ENCODE data around the gene LRIT1. TPM values are rescaled to one million over a fixed set of nuclear protein-coding genes. Genes with fewer than 3 reads are reported as not detected.

Gene LRIT1
- total RNA-seq, 2 experiments from 2014 or later = not detected

- TF ChIP-seq CTCF (IDR thresholded peaks at IDR 0.05) = no peak
- ATAC-seq (ENCODE audit: poor library complexity) (no peak), DNase-seq (no peak)
- Mint-ChIP-seq H3K27me3 (peaks cover 6% of the 10 kb centered on the region), H3K4me1 (ENCODE audit: low read depth) (no peaks in the 10 kb centered on the region), H3K27ac (no peak overlapping the region), H3K9me3 (no peaks in the 10 kb centered on the region), H3K4me3 (no peak overlapping the region), H3K36me3 (ENCODE audit: low read depth) (no peaks in the 10 kb centered on the region)
- Histone ChIP-seq H3K9me3 (ENCODE audit: control insufficient read depth in 1 of 2, insufficient read depth in 1 of 2, low read length in 2 of 2) (no peaks in the 10 kb centered on the region), H3K27ac (ENCODE audit: low read depth in 1 of 2, low read length in 2 of 2) (no peak overlapping the region), H3K4me3 (ENCODE audit: low read length) (no peak overlapping the region), H3K36me3 (ENCODE audit: insufficient read depth, low read length) (no peaks in the 10 kb centered on the region), H3K4me1 (ENCODE audit: insufficient read depth, low read length) (no peaks in the 10 kb centered on the region), H3K27me3 (ENCODE audit: control insufficient read depth in 1 of 2, insufficient read depth in 2 of 2, low read length in 2 of 2) (peaks cover 0 to 5% of the 10 kb centered on the region in 2 experiments)
- POLR2A ChIA-PET = no interaction called here
- intact Hi-C loops (cut with DNase I, micrococcal nuclease) = no loop called here
- CTCF ChIA-PET = no interaction called here
Measured at GRCh38 chr10:84213076-84213475, 28.3 kb downstream of the LRIT1 start.

GRCh38 chr10:84212014-84212413 is 29.3 kb downstream of the LRIT1 start:
- ATAC-seq (ENCODE audit: poor library complexity) (no peak), DNase-seq (no peak)
- TF ChIP-seq CTCF (IDR thresholded peaks at IDR 0.05) = no peak
- Mint-ChIP-seq H3K9me3 (no peaks in the 10 kb centered on the region), H3K27me3 (peaks cover 10% of the 10 kb centered on the region), H3K27ac (no peak overlapping the region), H3K4me3 (no peak overlapping the region), H3K4me1 (ENCODE audit: low read depth) (no peaks in the 10 kb centered on the region), H3K36me3 (ENCODE audit: low read depth) (no peaks in the 10 kb centered on the region)
- no peaks in the 10 kb centered on the region for H3K9me3 ChIP-seq (ENCODE audit: control insufficient read depth in 1 of 2, insufficient read depth in 1 of 2, low read length in 2 of 2)
- H3K27ac ChIP-seq (ENCODE audit: low read depth in 1 of 2, low read length in 2 of 2) = no peak overlapping the region
- intact Hi-C loops (cut with DNase I, micrococcal nuclease) = no loop called here
- peaks cover 0 to 5% of the 10 kb centered on the region in 2 experiments for H3K27me3 ChIP-seq (ENCODE audit: control insufficient read depth in 1 of 2, insufficient read depth in 2 of 2, low read length in 2 of 2)
- no peaks in the 10 kb centered on the region for H3K36me3 ChIP-seq (ENCODE audit: insufficient read depth, low read length)
- H3K4me3 ChIP-seq (ENCODE audit: low read length) = no peak overlapping the region
- no peaks in the 10 kb centered on the region for H3K4me1 ChIP-seq (ENCODE audit: insufficient read depth, low read length)
- POLR2A ChIA-PET = no interaction called here
- CTCF ChIA-PET = no interaction called here

- no peak overlapping the region for H3K4me3 Mint-ChIP-seq
- no peak for TF ChIP-seq CTCF (IDR thresholded peaks at IDR 0.05)
- no peaks in the 10 kb centered on the region for H3K9me3 Mint-ChIP-seq
- intact Hi-C loops (cut with DNase I, micrococcal nuclease) = no loop called here
- H3K4me1 ChIP-seq (ENCODE audit: insufficient read depth, low read length) = no peaks in the 10 kb centered on the region
- ChIA-PET CTCF (no interaction called here), POLR2A (no interaction called here)
- peaks cover 14% of the 10 kb centered on the region for H3K27me3 Mint-ChIP-seq
- no peaks in the 10 kb centered on the region for H3K9me3 ChIP-seq (ENCODE audit: control insufficient read depth in 1 of 2, insufficient read depth in 1 of 2, low read length in 2 of 2)
- H3K27ac Mint-ChIP-seq = no peak overlapping the region
- no peak overlapping the region for H3K4me3 ChIP-seq (ENCODE audit: low read length)
- no peaks in the 10 kb centered on the region for H3K36me3 ChIP-seq (ENCODE audit: insufficient read depth, low read length)
- H3K27me3 ChIP-seq (ENCODE audit: control insufficient read depth in 1 of 2, insufficient read depth in 2 of 2, low read length in 2 of 2) = peaks cover 0 to 5% of the 10 kb centered on the region in 2 experiments
- ATAC-seq (ENCODE audit: poor library complexity) (no peak), DNase-seq (no peak)
- no peak overlapping the region for H3K27ac ChIP-seq (ENCODE audit: low read depth in 1 of 2, low read length in 2 of 2)
- H3K36me3 Mint-ChIP-seq (ENCODE audit: low read depth) = no peaks in the 10 kb centered on the region
- no peaks in the 10 kb centered on the region for H3K4me1 Mint-ChIP-seq (ENCODE audit: low read depth)
Measured at GRCh38 chr10:84211566-84211965, 29.8 kb downstream of the LRIT1 start.

Data from CD4-positive, alpha-beta T cell (primary cell).